ENCODE measurements around the gene NRIP1.
"Not testable (repeated sequence)": the region's sequence is repeated elsewhere in the genome, so short reads cannot be mapped to it uniquely, and the experiment has no call there.

Gene NRIP1

GRCh38 chr21:14981246-14981645 is 83.6 kb downstream of the NRIP1 start:
- no peak for DNase-seq

GRCh38 chr21:14979264-14979663 is 85.5 kb downstream of the NRIP1 start:
- no peak for DNase-seq

- no peak for DNase-seq
Measured at GRCh38 chr21:14977814-14978213, 87.0 kb downstream of the NRIP1 start.

- no peak for DNase-seq
Measured at GRCh38 chr21:14975136-14975919, 89.5 kb downstream of the NRIP1 start.

GRCh38 chr21:14972678-14973077 is 92.1 kb downstream of the NRIP1 start:
- no peak for DNase-seq

GRCh38 chr21:14968821-14969220 is 96.0 kb downstream of the NRIP1 start:
- DNase-seq = no peak

GRCh38 chr21:14968029-14968428 is 96.8 kb downstream of the NRIP1 start:
- DNase-seq = no peak

GRCh38 chr21:14964621-14965020 is 100.2 kb downstream of the NRIP1 start:
- no peak for DNase-seq

GRCh38 chr21:14962217-14962616 is 102.6 kb downstream of the NRIP1 start:
- DNase-seq = no peak

- DNase-seq = no peak
Measured at GRCh38 chr21:14961502-14961901, 103.3 kb downstream of the NRIP1 start.

GRCh38 chr21:14959343-14959742 is 105.5 kb downstream of the NRIP1 start:
- DNase-seq = no peak

GRCh38 chr21:14957836-14958235 is 107.0 kb downstream of the NRIP1 start:
- no peak for DNase-seq

GRCh38 chr21:14956807-14957206 is 108.0 kb downstream of the NRIP1 start:
- no peak for DNase-seq

GRCh38 chr21:14955936-14956520 is 108.8 kb downstream of the NRIP1 start:
- no peak for DNase-seq

GRCh38 chr21:14952916-14953315 is 111.9 kb downstream of the NRIP1 start:
- DNase-seq = no peak

GRCh38 chr21:14949603-14950002 is 115.2 kb downstream of the NRIP1 start:
- no peak for DNase-seq

GRCh38 chr21:14947613-14948160 is 117.1 kb downstream of the NRIP1 start:
- no peak for DNase-seq

GRCh38 chr21:14945176-14945575 is 119.6 kb downstream of the NRIP1 start:
- no peak for DNase-seq

GRCh38 chr21:14943616-14944015 is 121.2 kb downstream of the NRIP1 start:
- no peak for DNase-seq

GRCh38 chr21:14942801-14943490 is 121.9 kb downstream of the NRIP1 start:
- DNase-seq = no peak

- not testable (repeated sequence) for DNase-seq
Measured at GRCh38 chr21:14927324-14927723, 137.5 kb downstream of the NRIP1 start.

- DNase-seq = no peak
Measured at GRCh38 chr21:14926186-14926585, 138.6 kb downstream of the NRIP1 start.
